SU-DHL-6 (cell line): ENCODE data around the gene TAF12.
"Not testable (repeated sequence)": the region's sequence is repeated elsewhere in the genome, so short reads cannot be mapped to it uniquely, and the experiment has no call there.

Source experiments
- H2AFZ ChIP-seq: fragments of 200-600 bp; sonication (generic); 2 replicates; pipeline ENCODE4 v1.6.1; 2014; ENCODE audit warnings: low read depth, mild to moderate bottlenecking, moderate library complexity, mixed read lengths, antibody characterized with exemption, low read length; ENCODE audit not compliant: severe bottlenecking
- H3F3A ChIP-seq: fragments of 200-600 bp; shearing (Covaris generic); 2 replicates; pipeline ENCODE4 v1.6.0; 2016; ENCODE audit warnings: antibody characterized with exemption, mild to moderate bottlenecking; ENCODE audit not compliant: insufficient read depth
- H3K27ac ChIP-seq: fragments of 200-600 bp; sonication (generic); 2 replicates; pipeline ENCODE4 v1.5.1; 2016; ENCODE audit warnings: low read depth, mild to moderate bottlenecking, low read length, moderate library complexity, mixed read lengths
- H3K27me3 ChIP-seq: fragments of 200-600 bp; sonication (generic), shearing (Covaris generic); 2 replicates; pipeline ENCODE4 v1.6.0; 2014; ENCODE audit warnings: mild to moderate bottlenecking, low read length
- H3K36me3 ChIP-seq: fragments of 200-600 bp; sonication (generic); 2 replicates; pipeline ENCODE4 v1.6.1; 2014; ENCODE audit warnings: mild to moderate bottlenecking, low read length, mixed read lengths
- H3K4me2 ChIP-seq: fragments of 300-600, 200-600 bp; shearing (Covaris generic), sonication (generic); 2 replicates; pipeline ENCODE4 v1.6.0; 2014; ENCODE audit warnings: low read length, low read depth, mild to moderate bottlenecking; ENCODE audit not compliant: poor library complexity, severe bottlenecking
- H3K4me3 ChIP-seq: fragments of 200-600 bp; sonication (generic); 2 replicates; pipeline ENCODE4 v1.5.1; 2014; ENCODE audit warnings: antibody characterized with exemption, low read length, mild to moderate bottlenecking, mixed read lengths; ENCODE audit not compliant: insufficient read depth, poor library complexity, severe bottlenecking
- H3K79me2 ChIP-seq: fragments of 200-600 bp; sonication (generic); 2 replicates; pipeline ENCODE4 v1.6.1; 2014; ENCODE audit warnings: mild to moderate bottlenecking, low read length, moderate library complexity; ENCODE audit not compliant: insufficient read depth
- H3K9ac ChIP-seq: fragments of 200-600 bp; sonication (generic); 2 replicates; pipeline ENCODE4 v1.7.0; 2014; ENCODE audit warnings: mild to moderate bottlenecking, low read length
- H3K9me2 ChIP-seq: fragments of 200-600 bp; sonication (generic); replicated peaks from 2 replicates; pipeline ENCODE4 v1.6.1; 2014; ENCODE audit warnings: low read length; ENCODE audit not compliant: insufficient read depth
- H3K9me3 ChIP-seq: fragments of 200-600 bp; sonication (generic); 2 replicates; pipeline ENCODE4 v1.6.1; 2014; ENCODE audit warnings: low read length, mixed read lengths; ENCODE audit not compliant: insufficient read depth
- H4K20me1 ChIP-seq: fragments of 200-600 bp; sonication (generic); 2 replicates; pipeline ENCODE4 v1.6.1; 2014; ENCODE audit warnings: low read depth, mild to moderate bottlenecking, antibody characterized with exemption, low read length, moderate library complexity, mixed read lengths
- EZH2phosphoT487 ChIP-seq: fragments of 200-600 bp; sonication (generic), shearing (Covaris generic); conservative IDR thresholded peaks from 2 replicates; pipeline ENCODE4 v1.6.1; 2018; ENCODE audit warnings: mild to moderate bottlenecking, antibody characterized with exemption, low read length, moderate library complexity, mixed read lengths
- TF ChIP-seq, protein P1 (sequence below): fragments of 200-600 bp; sonication (generic); IDR thresholded peaks from one replicate; pipeline ENCODE4 v1.5.1; 2017; ENCODE audit warnings: antibody characterized with exemption, mild to moderate bottlenecking, low read length, moderate library complexity; ENCODE audit not compliant: insufficient read depth, poor library complexity, severe bottlenecking

TAF12 gene

GRCh38 chr1:28577052-28577678 is 65.7 kb downstream of the TAF12 start:
- H3F3A ChIP-seq, result peaks cover 62% of the 10 kb centered on the region
- H3K4me3 ChIP-seq, result no peak overlapping the region
- H3K79me2 ChIP-seq, result peaks cover 23% of the 10 kb centered on the region
- H3K4me2 ChIP-seq, result no peak overlapping the region
- no peak overlapping the region for H3K9ac ChIP-seq
- H4K20me1 ChIP-seq, result peaks cover 11% of the 10 kb centered on the region; the same call in 1 of the 2 replicates
- H3K27me3 ChIP-seq, result no peaks in the 10 kb centered on the region
- peaks cover 28% of the 10 kb centered on the region for H3K36me3 ChIP-seq
- no peaks in the 10 kb centered on the region for H3K9me3 ChIP-seq
- peak overlapping the region; percentile 17 for H3K27ac ChIP-seq
- no peak overlapping the region for H2AFZ ChIP-seq
- TF ChIP-seq EZH2phosphoT487, result no peak
- TF ChIP-seq, protein P1, sequence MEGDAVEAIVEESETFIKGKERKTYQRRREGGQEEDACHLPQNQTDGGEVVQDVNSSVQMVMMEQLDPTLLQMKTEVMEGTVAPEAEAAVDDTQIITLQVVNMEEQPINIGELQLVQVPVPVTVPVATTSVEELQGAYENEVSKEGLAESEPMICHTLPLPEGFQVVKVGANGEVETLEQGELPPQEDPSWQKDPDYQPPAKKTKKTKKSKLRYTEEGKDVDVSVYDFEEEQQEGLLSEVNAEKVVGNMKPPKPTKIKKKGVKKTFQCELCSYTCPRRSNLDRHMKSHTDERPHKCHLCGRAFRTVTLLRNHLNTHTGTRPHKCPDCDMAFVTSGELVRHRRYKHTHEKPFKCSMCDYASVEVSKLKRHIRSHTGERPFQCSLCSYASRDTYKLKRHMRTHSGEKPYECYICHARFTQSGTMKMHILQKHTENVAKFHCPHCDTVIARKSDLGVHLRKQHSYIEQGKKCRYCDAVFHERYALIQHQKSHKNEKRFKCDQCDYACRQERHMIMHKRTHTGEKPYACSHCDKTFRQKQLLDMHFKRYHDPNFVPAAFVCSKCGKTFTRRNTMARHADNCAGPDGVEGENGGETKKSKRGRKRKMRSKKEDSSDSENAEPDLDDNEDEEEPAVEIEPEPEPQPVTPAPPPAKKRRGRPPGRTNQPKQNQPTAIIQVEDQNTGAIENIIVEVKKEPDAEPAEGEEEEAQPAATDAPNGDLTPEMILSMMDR, result no peak
- H3K9me2 ChIP-seq, result no peaks in the 10 kb centered on the region

DNA sequence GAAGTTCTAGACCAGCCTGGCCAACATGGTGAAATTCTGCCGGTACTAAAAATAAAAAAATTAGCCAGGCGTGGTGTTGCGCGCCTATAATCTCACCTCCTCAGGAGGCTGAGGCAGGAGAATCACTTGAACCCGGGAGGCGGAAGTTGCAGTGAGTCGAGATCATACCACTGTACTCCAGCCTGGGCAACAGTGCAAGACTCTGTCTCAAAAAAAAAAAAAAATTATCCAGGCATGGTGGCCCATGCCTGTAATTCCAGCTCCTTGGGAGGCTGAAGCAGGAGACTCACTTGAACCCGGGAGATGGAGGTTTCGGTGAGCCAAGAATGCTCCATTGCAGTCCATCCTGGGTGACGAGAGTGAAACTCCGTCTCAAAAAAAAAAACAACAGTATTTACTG is 69.3 kb downstream of the TAF12 start:
- Histone ChIP-seq H3K79me2 (no peaks in the 10 kb centered on the region), H3K9ac (no peak overlapping the region), H3K27ac (no peak overlapping the region), H3K27me3 (no peaks in the 10 kb centered on the region), H3K36me3 (peaks cover 7% of the 10 kb centered on the region; the same call in 1 of the 2 replicates), H3K9me3 (no peaks in the 10 kb centered on the region), H3K4me2 (no peak overlapping the region), H3K9me2 (no peaks in the 10 kb centered on the region), H4K20me1 (no peaks in the 10 kb centered on the region), H3K4me3 (no peak overlapping the region), H2AFZ (no peak overlapping the region), H3F3A (peaks cover 31% of the 10 kb centered on the region)
- TF ChIP-seq, protein P1, result no peak
- no peak for TF ChIP-seq EZH2phosphoT487

DNA sequence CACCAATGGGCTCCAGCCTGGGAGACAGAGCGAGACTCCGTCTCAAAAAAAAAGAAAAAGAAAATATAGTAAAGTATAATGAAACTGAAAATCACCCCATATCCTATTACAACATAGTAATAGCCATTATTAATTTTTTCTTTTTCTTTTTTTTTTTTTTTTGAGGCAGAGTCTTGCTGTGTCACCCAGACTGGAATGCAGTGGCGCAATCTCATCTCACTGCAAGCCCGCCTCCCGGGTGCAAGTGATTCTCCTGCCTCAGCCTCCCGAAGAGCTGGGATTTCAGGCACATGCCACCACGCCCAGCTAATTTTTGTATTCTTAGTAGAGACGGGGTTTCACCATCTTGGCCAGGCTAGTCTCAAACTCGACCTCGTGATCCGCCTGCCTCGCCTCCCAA is 70.0 kb downstream of the TAF12 start:
- H3K9me2 ChIP-seq, H4K20me1 ChIP-seq, H3K27ac ChIP-seq, H3K9ac ChIP-seq, H3K9me3 ChIP-seq, H3K4me2 ChIP-seq, H3K79me2 ChIP-seq, H3K4me3 ChIP-seq, H2AFZ ChIP-seq, H3K27me3 ChIP-seq, H3K36me3 ChIP-seq: not testable (repeated sequence)
- peaks cover 24% of the 10 kb centered on the region for H3F3A ChIP-seq

DNA sequence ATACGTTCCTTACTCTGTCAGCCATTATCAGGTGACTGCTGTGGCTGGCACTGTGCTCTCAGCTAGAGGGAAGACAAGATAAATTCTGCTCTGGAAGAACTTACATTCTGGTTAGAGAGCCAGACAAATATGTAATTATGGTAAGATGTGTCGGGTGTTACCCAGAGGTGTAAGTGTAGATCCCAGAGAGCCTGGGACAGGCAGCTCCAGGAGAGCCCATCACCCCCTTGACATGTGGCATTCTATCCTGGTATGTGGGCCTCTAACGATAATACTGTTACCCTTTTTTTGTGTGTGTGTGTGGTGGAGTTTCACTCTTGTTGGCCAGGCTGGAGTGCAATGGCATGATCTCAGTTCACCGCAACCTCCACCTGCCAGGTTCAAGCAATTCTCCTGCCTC is 71.0 kb downstream of the TAF12 start:
- Histone ChIP-seq H3K4me3 (no peak overlapping the region), H3F3A (peaks cover 15% of the 10 kb centered on the region), H3K4me2 (no peak overlapping the region), H3K9ac (no peak overlapping the region), H3K79me2 (no peaks in the 10 kb centered on the region), H3K27ac (no peak overlapping the region), H3K9me2 (no peaks in the 10 kb centered on the region), H2AFZ (no peak overlapping the region), H3K9me3 (no peaks in the 10 kb centered on the region), H3K27me3 (no peaks in the 10 kb centered on the region), H3K36me3 (peaks cover 9% of the 10 kb centered on the region; the same call in 1 of the 2 replicates), H4K20me1 (no peaks in the 10 kb centered on the region)
- TF ChIP-seq, protein P1, result no peak
- no peak for TF ChIP-seq EZH2phosphoT487
